ENCODE measurements around the gene ETV5. TPM values are rescaled to one million over a fixed set of nuclear protein-coding genes. Genes with fewer than 3 reads are reported as not detected.

Gene ETV5
- total RNA-seq, 1 donor from 2014 or later: 0.89 TPM

DNA sequence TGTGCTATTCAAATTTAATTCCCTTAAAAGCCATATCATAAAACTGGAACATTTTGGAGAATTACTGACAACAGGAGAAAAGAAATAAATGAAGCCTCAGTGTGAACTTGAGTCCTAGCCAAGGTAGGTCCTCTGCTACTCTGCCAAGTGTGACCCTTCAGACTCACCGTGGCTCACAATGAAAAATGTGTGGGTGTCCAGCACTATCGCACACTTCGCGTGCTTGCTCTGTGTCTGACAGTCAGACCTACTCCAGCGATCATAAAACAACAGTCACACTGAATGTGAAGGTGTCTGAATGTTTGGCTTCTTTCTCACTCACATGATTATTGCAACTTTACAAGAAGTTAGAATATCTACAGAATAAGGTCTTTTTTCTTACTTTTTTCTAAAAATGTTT, 105.3 kb downstream of the ETV5 start:
- TF ChIP-seq, protein P1, sequence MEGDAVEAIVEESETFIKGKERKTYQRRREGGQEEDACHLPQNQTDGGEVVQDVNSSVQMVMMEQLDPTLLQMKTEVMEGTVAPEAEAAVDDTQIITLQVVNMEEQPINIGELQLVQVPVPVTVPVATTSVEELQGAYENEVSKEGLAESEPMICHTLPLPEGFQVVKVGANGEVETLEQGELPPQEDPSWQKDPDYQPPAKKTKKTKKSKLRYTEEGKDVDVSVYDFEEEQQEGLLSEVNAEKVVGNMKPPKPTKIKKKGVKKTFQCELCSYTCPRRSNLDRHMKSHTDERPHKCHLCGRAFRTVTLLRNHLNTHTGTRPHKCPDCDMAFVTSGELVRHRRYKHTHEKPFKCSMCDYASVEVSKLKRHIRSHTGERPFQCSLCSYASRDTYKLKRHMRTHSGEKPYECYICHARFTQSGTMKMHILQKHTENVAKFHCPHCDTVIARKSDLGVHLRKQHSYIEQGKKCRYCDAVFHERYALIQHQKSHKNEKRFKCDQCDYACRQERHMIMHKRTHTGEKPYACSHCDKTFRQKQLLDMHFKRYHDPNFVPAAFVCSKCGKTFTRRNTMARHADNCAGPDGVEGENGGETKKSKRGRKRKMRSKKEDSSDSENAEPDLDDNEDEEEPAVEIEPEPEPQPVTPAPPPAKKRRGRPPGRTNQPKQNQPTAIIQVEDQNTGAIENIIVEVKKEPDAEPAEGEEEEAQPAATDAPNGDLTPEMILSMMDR (IDR thresholded peaks at IDR 0.05): no peak
- H3K9me3 Mint-ChIP-seq: no peaks in the 10 kb centered on the region
- H3K36me3 Mint-ChIP-seq (ENCODE audit: low read depth): no peaks in the 10 kb centered on the region
- H3K4me3 Mint-ChIP-seq: no peak overlapping the region
- ChIA-PET POLR2A (no interaction called here), CTCF (interaction anchor here (1.0 kb wide), 1 partner anchor 536 kb away, joined by 3 read pairs; no protein-coding TSS in a partner anchor)
- ATAC-seq (ENCODE audit: low read depth) (no peak), DNase-seq (no peak)
- H3K27ac Mint-ChIP-seq: no peak overlapping the region
- H3K27me3 Mint-ChIP-seq: peaks cover 20% of the 10 kb centered on the region
- no peaks in the 10 kb centered on the region for H3K4me1 Mint-ChIP-seq
- intact Hi-C loops (cut with micrococcal nuclease): loop anchor here (5.0 kb wide), 1 partner anchor 239 kb away; no protein-coding TSS in a partner anchor

DNA sequence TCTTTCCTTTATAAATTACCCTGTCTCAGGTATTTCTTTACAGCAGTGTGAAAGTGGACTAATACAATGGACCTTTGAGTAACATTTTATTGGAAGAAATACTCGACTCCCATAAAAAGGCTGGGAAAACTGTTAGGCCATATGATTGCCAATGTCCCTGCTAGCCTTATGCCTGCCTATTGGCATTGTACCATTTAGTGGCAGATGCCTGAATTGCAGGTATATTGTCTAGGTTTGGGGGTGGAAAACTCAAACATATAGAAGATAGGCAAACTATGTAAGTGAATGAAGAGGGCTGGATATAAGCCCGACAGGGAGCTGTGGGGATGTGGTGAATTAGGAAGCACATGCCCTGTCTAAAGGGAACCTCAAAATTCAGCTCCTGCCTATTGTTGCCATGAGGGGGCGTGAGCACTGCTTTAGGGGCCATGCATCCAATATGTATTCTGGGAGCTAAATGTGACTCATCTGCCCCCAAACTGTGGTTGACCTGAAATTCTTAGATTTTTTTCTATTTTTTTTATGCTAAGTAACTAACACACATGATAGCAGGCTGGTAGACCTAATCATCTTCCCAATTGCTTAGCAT, 105.9 kb downstream of the ETV5 start:
- intact Hi-C loops (cut with micrococcal nuclease): loop anchor here (5.0 kb wide), 1 partner anchor 239 kb away; no protein-coding TSS in a partner anchor
- no peak overlapping the region for H3K27ac Mint-ChIP-seq
- no peak overlapping the region for H3K4me3 Mint-ChIP-seq
- TF ChIP-seq, protein P1 (IDR thresholded peaks at IDR 0.05): no peak
- DNase-seq (no peak), ATAC-seq (ENCODE audit: low read depth) (peak; percentile 34)
- POLR2A ChIA-PET: no interaction called here
- CTCF ChIA-PET: interaction anchor here (1.0 kb wide), 1 partner anchor 537 kb away, joined by 3 read pairs; no protein-coding TSS in a partner anchor
- H3K27me3 Mint-ChIP-seq: peaks cover 20% of the 10 kb centered on the region
- H3K4me1 Mint-ChIP-seq: no peaks in the 10 kb centered on the region
- H3K9me3 Mint-ChIP-seq: no peaks in the 10 kb centered on the region
- no peaks in the 10 kb centered on the region for H3K36me3 Mint-ChIP-seq (ENCODE audit: low read depth)

DNA sequence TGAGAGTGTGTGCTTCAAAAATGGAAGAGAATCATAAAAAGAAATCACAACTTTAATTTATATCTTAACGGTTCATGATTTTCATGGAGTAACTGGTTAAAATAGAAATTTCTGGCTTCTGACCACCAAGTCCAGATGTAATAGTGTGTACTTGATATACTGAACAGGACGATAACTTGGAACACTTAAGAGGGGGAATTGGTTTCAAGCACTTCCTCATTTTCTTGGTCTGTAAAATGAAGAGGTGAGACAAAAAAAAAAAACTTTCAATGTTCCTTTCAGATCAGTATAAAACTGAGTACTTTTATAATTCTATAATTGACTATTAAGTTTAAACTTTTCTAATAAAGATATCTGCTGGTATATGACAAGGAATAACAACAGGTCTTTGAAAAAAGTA, 107.0 kb downstream of the ETV5 start:
- CTCF ChIA-PET: no interaction called here
- Mint-ChIP-seq H3K4me1 (no peaks in the 10 kb centered on the region), H3K27ac (no peak overlapping the region), H3K27me3 (peaks cover 20% of the 10 kb centered on the region), H3K9me3 (no peaks in the 10 kb centered on the region), H3K4me3 (no peak overlapping the region), H3K36me3 (ENCODE audit: low read depth) (no peaks in the 10 kb centered on the region)
- POLR2A ChIA-PET: no interaction called here
- intact Hi-C loops (cut with micrococcal nuclease): loop anchor here (5.0 kb wide), 1 partner anchor 240 kb away; no protein-coding TSS in a partner anchor
- no peak for ATAC-seq (ENCODE audit: low read depth)
- DNase-seq: no peak
- TF ChIP-seq, protein P1 (IDR thresholded peaks at IDR 0.05): no peak

DNA sequence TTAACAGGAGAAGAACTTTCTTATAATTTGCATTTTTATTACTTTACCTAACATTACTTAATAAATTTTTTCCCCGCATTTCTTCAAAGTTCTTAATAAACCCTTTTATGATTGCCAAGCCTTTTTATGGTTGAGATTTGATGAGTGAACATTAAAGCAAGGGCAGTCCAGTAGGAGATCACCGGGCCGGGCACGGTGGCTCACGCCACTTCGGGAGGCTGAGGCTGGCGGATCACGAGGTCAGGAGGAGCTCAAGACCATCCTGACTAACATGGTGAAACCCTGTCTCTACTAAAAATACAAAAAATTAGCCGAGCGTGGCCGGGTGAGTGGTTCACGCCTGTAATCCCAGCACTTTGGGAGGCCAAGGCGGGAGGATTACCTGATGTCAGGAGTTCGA, 109.7 kb downstream of the ETV5 start:
- Mint-ChIP-seq H3K9me3 (no peaks in the 10 kb centered on the region), H3K27ac (no peak overlapping the region), H3K4me1 (no peaks in the 10 kb centered on the region), H3K36me3 (ENCODE audit: low read depth) (no peaks in the 10 kb centered on the region), H3K27me3 (peaks cover 17% of the 10 kb centered on the region), H3K4me3 (no peak overlapping the region)
- ChIA-PET CTCF (no interaction called here), POLR2A (no interaction called here)
- no peak for ATAC-seq (ENCODE audit: low read depth)
- no peak for DNase-seq
- intact Hi-C loops (cut with micrococcal nuclease): no loop called here
- TF ChIP-seq, protein P1 (IDR thresholded peaks at IDR 0.05): no peak

DNA sequence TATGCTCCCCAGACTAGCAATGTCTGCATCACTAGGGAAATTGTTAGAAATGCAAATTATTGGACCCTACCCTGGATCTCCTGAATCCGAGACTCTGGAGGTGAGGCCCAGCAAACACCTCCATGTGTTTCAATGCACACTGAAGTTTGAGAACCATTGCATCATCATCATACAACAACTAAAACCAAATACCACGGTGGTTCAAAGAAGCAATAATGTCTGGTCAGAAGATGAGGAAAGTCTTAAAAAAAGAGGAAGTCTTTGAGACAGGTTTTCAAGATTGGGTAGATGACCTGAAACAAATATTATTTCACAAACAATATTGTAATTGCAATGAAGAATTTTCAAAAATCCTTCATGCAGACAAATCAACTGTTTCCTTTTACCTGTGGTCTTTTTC, 110.8 kb downstream of the ETV5 start:
- peaks cover 17% of the 10 kb centered on the region for H3K27me3 Mint-ChIP-seq
- ATAC-seq (ENCODE audit: low read depth) (no peak), DNase-seq (no peak)
- no peak overlapping the region for H3K27ac Mint-ChIP-seq
- no peaks in the 10 kb centered on the region for H3K4me1 Mint-ChIP-seq
- intact Hi-C loops (cut with micrococcal nuclease): no loop called here
- TF ChIP-seq, protein P1 (IDR thresholded peaks at IDR 0.05): no peak
- no peak overlapping the region for H3K4me3 Mint-ChIP-seq
- ChIA-PET POLR2A (interaction anchor here (0.6 kb wide), 1 partner anchor 124 kb away, joined by 4 read pairs; no protein-coding TSS in a partner anchor), CTCF (no interaction called here)
- H3K9me3 Mint-ChIP-seq: no peaks in the 10 kb centered on the region
- no peaks in the 10 kb centered on the region for H3K36me3 Mint-ChIP-seq (ENCODE audit: low read depth)
